HCT116 (cell line): ENCODE data around the gene SOX6.

Experiments
- CTCF ChIP-seq, 3 experiments: fragments of 200-600 bp in 1 of 3; sonication (generic) in 1 of 3; IDR thresholded peaks in 2 of 3; conservative IDR thresholded peaks in 1 of 3; 2 replicates each; pipeline ENCODE4 v1.5.1; 2012 to 2017; ENCODE audit warnings: low read depth in 2 of 3, low read length in 2 of 3, antibody characterized with exemption in 1 of 3, borderline replicate concordance in 1 of 3, control low read depth in 1 of 3, mild to moderate bottlenecking in 1 of 3, mixed read lengths in 1 of 3, mixed run types in 1 of 3, moderate library complexity in 1 of 3; ENCODE audit not compliant: insufficient read depth in 1 of 3
- EZH2 ChIP-seq: fragments of 200-600 bp; sonication (generic); IDR thresholded peaks from 2 replicates; pipeline ENCODE4 v1.6.1; 2017; ENCODE audit warnings: antibody characterized with exemption, mixed run types
- EZH2phosphoT487 ChIP-seq: fragments of 200-600 bp; IDR thresholded peaks from 2 replicates; pipeline ENCODE4 v1.6.1; 2018; ENCODE audit warnings: antibody characterized with exemption, borderline replicate concordance
- MAX ChIP-seq: IDR thresholded peaks from 2 replicates; pipeline ENCODE4 v1.6.1; 2012
- POLR2A ChIP-seq: IDR thresholded peaks from 2 replicates; pipeline ENCODE4 v1.7.0; 2011; ENCODE audit warnings: borderline replicate concordance; ENCODE audit not compliant: insufficient read depth, insufficient read length; ENCODE audit errors: extremely low read depth
- POLR2AphosphoS5 ChIP-seq: IDR thresholded peaks from 2 replicates; pipeline ENCODE4 v1.6.1; 2011; ENCODE audit warnings: mild to moderate bottlenecking, low read depth, low read length, moderate library complexity
- RAD21 ChIP-seq: IDR thresholded peaks from 2 replicates; pipeline ENCODE4 v1.6.1; 2012; ENCODE audit warnings: low read depth, mild to moderate bottlenecking
- REST ChIP-seq: IDR thresholded peaks from 2 replicates; pipeline ENCODE4 v1.6.1; 2012; ENCODE audit warnings: low read depth
- SIN3A ChIP-seq: IDR thresholded peaks from 2 replicates; pipeline ENCODE4 v1.6.1; 2012; ENCODE audit warnings: low read depth
- SP1 ChIP-seq: IDR thresholded peaks from 2 replicates; pipeline ENCODE4 v1.6.1; 2012; ENCODE audit warnings: low read depth
- SRF ChIP-seq: IDR thresholded peaks from 2 replicates; pipeline ENCODE4 v1.6.1; 2012; ENCODE audit warnings: low read depth
- TCF7L2 ChIP-seq: IDR thresholded peaks from 2 replicates; pipeline ENCODE4 v1.7.0; 2011; ENCODE audit warnings: borderline replicate concordance, inconsistent platforms; ENCODE audit not compliant: insufficient read depth, insufficient read length; ENCODE audit errors: extremely low read depth
- ZNF274 ChIP-seq: fragments of 200-500 bp; sonication (Bioruptor generic); IDR thresholded peaks from 2 replicates; pipeline ENCODE4 v1.6.1; 2014; ENCODE audit warnings: mild to moderate bottlenecking, low read depth, low read length, inconsistent platforms
- TF ChIP-seq, protein P1 (sequence below): IDR thresholded peaks from 2 replicates; pipeline ENCODE4 v1.6.1; 2012

- TF ChIP-seq POLR2A = no peak
- TF ChIP-seq SIN3A = no peak
- TF ChIP-seq CTCF (IDR thresholded peaks at IDR 0.05 in 2 of 3, conservative IDR thresholded peaks at IDR 0.05 in 1 of 3; ENCODE audit: borderline replicate concordance in 1 of 3, insufficient read depth in 1 of 3, low read depth in 2 of 3, low read length in 2 of 3) = no peak
- TF ChIP-seq MAX = no peak
- TF ChIP-seq EZH2 = no peak
- TF ChIP-seq TCF7L2 = no peak
- TF ChIP-seq REST = no peak
- TF ChIP-seq SRF = no peak
- TF ChIP-seq POLR2AphosphoS5 = no peak
- TF ChIP-seq RAD21 = no peak
- no peak for TF ChIP-seq ZNF274
- no peak for TF ChIP-seq SP1
- TF ChIP-seq EZH2phosphoT487 = no peak
- TF ChIP-seq, protein P1, sequence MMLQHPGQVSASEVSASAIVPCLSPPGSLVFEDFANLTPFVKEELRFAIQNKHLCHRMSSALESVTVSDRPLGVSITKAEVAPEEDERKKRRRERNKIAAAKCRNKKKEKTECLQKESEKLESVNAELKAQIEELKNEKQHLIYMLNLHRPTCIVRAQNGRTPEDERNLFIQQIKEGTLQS = no peak
Measured at GRCh38 chr11:16372355-16372754, 16.0 kb upstream of the SOX6 start.
